Stimulated activated CD4-positive, alpha-beta T cell treated with anti-CD3 and anti-CD28 coated beads, Interleukin-12 subunit alpha, Interleukin-12 subunit beta, amount 100 ng/mL, for 4 hours (primary cell): ENCODE data around the gene LAMTOR1.

Source experiments
- DNase-seq: peaks from one replicate; pipeline ENCODE4 v3.0.0-alpha.2; 2020

The LAMTOR1 gene

DNA sequence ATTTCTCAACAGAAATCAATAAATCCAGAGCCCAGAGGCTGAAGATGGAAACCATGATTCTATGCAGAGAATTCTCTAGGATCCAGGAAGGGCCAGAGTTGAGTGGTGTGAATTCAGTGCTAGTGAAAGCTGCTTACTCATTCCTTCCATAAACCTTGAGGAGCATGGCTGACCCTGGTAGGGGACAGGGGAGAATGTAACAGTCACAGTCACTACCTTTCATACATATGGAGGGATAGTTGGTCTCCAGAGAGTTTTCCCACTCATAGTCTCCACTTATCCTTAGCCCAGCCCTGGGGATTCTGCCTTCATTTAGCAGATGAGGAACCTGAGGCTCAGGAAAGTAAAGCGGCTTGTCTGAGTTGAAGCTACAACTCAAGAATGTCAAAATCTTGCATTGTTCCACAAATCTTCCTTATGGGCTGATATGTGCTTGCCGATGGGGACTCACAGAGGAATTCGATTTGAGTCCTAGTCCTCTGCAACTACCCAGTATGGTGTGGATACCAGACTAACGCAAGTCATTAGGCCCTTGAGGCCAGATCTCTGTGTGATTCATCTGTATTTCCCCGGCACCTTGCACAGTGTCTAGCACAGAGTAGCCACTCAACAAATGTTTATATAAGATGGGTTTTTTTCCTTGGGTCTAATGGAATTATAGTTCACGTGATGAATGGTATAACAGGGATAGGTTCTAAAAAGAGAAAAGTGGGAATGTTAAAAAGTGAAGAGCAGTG is 13.1 kb upstream of the LAMTOR1 start:
- DNase-seq = no peak

DNA sequence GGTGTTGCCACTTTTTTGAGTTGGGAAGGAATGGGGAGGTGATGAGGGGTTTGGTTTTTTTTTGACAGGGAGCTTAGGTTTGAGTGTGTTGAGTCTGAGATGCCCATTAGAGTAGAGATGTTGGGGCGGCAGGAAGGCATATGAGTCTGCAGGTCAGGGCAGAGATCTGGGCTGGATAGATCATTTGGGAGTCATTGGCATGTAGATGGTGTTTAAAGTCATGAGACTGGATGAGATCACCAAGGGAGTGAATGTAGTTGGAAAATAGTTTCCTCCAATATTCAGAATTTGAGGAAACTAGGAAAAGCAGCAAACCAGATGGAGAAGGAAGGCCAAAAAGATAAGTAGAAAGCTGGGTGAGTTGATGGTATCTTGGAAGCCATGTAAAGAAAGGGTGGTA is 11.5 kb upstream of the LAMTOR1 start:
- DNase-seq = no peak

DNA sequence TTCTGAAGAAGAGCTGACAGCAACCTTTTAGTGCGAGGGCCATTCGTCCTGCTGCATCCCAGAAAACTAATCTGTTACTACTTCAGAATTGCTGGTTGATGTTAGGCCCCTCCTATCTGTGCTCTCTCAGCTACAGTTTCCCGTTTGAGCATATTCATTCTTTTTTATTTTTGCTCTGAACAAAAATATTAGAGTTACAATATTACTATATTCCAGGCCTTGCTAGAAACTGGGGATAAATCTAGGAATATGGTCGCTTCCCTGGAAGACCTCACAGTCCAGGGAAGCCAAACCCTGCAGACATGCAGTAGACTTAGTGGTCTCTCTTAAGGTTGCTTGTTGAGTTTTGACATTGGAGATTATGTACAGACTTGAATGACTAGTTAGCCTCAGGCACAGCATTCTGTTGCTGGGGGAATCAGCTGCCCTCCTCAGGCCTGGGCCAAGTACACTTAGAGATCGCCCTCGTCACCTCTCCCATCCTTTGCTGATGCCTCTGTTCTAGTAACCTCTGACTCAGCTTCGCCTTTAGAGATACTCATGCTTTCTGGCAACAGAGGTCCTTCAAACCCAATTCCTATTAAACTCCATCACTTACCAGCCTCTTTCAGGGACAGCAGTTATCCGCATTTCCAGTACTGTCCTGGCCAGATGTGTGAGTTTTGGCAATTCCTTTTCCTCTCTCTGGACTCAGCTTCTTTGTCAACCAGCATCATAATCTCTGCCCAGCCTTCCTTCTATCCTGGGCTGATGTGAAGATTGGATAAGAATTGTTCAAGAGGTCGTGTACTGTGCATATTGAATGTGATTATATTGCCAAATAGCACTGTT is 10.1 kb upstream of the LAMTOR1 start:
- no peak for DNase-seq

DNA sequence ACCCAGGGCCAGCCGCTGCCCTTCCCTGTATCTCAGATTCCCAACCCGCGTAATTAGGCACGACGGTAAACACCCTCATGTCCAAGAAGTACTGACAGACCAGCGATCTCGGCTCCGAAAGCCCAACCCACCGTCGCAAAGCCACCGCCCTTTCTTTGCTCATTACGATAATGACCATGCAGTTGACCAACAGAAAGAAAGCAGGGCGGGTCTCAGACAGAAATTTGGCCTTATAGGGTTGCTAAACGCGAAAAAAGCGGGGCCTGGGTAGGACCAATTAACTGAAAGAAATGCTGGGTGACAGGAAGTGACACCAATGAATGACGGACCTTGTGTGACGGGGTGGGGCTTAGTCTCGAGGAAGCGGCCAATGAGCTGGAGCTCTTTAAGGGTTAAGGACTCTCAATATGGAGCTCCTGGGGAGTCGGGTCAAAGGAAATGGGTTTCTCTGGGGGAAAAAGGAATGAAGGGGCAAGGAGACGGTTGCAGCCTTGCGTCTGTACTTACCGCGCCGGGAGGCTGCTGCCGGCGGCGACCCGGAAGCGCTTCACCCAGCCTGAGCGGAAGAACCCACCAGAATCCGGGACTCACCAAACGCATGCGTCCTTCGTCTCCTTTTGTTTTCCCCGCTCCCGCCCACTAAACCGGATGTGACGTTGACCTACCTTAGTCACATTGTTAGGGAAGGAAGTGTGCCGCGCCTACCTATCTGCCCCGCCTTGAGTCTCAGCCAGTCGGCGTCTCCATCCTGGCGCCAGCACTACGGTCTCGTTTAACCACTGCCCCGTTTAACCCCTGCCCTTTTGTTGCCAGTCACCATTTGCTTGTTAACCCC is 9.3 kb upstream of the LAMTOR1 start, which contains the start of gene ANAPC15:
Gene ANAPC15 (minus strand): TSS at position 553 of the 835 bp plus-strand sequence. CDS start 1,419 bp downstream, outside the sequence.
- DNase-seq = peak; percentile 96

DNA sequence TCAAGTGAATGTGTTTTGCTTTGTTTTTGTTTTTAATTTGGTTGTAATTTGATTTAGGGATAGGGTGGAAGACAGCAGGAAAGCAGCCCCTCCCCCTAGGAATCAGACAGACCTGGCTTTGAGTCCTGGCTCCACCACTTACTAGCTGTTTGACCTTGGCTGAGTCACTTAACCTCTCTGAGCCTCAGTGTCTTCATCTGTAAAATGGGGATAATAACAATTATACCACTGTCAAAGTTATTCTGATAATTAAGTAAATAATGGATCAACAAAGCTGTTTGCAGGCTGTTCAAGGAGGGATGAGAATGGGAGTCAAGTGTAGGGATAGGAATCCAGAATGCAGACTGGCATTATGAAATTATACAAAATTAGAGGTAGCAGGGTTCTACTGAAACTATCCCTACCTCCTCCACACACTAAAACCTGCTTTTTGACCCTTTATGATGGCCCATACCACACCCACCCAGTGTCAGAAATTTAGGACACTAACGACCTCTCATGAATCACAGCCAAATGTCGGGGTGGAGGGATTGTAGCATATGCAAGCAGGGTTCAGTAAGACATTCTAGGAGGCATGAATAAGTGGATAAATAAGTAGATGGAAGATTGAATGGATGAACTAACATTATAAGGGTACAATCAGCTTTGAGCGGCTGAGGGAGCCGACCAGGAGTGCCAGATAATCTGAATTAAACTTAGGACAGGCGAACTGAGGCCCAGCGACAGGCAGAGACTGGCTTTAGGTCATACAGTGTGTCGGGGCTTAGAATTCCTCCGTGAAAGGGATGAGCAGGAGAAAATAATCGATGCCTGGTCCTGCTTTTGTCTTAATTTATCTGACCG is 8.4 kb upstream of the LAMTOR1 start:
- no peak for DNase-seq

DNA sequence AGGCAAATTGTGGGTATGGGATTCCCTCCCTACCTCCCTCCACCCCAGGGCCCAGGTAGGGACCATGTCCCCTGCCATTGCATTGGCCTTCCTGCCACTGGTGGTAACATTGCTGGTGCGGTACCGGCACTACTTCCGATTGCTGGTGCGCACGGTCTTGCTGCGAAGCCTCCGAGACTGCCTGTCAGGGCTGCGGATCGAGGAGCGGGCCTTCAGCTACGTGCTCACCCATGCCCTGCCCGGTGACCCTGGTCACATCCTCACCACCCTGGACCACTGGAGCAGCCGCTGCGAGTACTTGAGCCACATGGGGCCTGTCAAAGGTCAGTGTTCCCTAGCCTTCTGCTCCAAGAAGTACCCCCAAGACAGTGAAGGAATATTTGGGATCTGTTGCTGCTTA is 2.8 kb upstream of the LAMTOR1 start, which contains the start of gene TOMT:
Gene TOMT (plus strand): TSS at position 37 of the 400 bp plus-strand sequence. CDS start 28 bp downstream, at position 65.
- no peak for DNase-seq

DNA sequence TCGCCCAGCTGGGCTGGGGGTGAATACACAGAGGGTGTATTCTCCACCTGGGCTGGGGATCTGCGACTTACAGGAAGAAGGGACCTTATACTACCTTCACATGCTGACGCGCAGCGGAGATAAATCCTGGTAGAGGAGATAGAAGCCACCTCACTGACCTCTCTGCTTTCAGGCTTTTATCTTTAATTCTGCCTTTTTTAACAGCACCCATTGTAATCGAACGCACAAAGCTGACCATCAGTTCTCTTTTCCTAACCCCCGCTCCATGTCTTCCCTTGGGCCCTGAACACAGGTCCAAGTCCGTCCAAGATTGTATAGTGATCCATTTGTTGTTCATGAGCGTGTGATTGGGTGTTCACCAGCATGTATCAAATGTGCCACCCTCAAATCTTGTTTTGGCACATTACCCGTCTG is 664 bp upstream of the LAMTOR1 start:
- DNase-seq = no peak

DNA sequence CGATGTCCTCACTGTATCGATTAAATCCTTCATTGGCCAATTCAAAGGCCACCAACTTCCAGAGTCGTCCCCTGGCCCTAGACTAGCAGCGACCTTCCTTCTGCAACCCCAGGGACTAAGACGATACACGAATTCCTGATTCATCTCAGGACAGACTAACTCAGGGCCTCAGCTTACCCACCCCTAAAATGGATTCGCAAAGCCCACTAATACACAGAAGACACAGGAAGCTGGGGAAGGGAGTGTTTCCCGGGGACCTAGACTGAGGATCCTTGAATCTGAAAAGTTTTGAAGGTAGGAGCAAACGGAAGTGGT is 509 bp downstream of the LAMTOR1 start:
- DNase-seq = no peak

DNA sequence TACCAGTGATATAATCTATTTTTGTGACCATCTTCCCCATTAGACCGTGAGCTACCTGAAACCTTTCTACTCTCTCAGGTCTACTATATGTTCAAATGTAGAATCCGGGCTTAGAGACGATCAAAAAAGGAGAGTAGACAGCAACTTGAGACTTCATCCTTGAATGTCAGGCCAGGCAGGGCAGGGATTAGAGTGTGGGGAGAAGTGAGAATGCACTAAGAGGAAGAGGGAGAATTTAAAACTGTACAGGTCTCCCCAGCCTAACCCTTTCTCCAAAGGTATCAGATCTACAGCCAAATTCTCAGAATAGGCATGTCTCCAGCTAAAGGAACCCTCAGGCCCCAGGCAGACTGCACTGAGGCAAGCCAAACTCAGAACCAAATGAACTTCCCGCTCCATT is 935 bp downstream of the LAMTOR1 start:
- no peak for DNase-seq

DNA sequence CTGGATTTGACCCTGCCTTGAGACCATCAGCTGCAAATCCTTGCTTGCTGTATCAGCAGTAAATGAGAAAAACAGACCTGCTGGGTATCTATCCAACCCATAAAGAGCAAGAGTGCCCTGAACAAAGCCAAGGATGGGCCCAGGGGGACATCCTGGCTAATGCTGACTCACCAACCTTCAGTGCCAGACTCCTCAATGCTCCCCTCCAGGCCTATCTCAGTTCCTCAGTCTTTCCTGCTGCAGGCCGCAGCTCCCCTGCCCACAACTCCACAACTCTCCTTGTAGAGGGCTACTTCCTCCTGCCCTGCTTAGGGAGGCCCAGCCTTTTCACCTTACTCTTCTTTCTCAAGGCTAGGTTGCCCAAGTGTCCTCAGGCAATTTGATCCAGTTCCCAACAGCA is 2.6 kb downstream of the LAMTOR1 start:
- no peak for DNase-seq

DNA sequence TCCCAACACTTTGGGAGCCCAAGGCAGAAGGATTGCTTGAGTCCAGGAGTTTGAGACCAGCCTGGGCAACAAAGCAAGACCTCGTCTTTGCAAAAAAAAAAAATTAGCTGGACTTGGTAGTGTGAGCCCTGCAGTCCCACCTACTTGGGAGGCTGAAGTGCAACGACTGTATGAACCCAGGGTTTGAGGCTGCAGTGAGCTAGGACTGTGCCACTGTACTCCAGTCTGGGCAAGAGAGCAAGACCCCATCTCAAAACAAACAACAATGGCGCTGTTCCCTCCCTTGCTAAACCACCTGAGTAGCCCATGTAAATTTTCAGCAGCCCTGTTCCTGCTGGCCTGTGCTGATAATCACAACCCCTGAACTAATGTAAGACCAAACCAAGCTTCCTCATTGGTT is 3.1 kb downstream of the LAMTOR1 start:
- DNase-seq = no peak

DNA sequence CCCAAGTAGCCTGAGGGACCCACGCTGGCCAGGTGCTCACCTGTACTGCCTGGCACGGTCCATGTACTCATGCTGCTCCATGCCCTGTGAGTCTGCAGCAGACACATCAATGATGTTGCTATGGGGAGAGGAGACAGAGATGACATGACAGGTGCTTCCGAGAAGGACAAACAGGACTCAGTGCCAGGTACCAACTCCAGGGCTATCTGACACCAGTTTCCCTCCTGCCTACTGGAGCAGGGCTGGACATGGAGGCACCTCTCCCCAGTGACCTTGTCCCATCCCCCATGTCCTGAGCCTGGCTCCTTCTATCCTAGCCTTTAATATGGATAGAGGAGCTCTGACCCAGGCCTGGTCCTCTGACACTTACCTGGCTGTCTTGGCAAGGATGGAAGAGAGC is 4.4 kb downstream of the LAMTOR1 start:
- no peak for DNase-seq

DNA sequence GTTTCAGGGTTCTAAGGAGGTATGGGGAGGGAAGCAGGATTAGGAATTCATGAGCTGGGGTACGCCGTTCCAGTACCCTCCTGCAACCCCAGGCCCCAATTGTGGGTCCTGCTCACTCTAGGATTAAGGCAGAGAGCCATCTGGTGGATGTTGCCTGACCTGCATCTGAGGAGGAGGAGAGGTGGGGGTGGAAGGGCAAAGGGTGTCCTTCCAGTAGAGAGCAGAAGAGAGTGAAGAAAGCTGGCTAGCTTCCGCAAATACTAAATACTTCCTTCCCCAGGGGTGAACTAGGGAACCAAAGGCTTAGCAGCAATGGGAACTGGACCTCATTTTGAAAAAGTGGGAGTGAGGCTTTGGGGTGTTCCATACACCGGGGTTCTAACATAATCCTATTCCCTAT is 11.8 kb downstream of the LAMTOR1 start:
- DNase-seq = peak; percentile 60

DNA sequence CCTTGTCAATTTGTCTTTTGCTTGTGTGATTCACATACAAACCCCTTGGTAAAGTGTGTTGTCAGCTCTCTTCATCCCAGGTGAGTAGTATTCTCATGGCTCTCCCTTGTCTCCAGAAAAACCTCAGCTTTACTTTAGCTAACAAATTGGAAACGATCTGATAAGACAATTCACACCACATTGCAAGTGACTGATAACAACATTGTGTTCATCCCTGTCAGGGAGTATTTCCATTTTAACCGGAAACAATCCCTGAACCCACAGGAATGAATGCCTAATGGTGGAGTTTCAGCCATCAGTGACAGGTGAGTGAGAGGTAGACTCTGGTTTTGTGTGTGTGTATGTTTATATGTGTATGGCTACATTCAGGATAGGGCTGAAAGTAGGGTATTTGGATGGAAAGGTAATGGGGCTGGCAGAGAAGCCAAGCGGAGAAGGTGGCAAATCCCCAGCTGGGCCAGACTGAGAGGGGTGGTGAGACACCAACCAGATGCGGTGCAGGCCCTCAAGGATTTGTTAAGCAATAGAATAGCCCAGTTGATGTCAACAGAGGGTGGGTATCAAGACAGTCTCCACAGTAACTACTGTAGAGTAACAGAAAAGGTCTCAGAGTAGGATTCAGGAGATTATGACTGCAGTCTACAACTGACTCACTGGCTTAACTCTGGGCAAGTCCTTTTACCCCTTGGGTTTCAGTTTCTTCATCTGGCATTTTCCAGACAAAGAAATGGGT is 14.9 kb downstream of the LAMTOR1 start:
- no peak for DNase-seq

DNA sequence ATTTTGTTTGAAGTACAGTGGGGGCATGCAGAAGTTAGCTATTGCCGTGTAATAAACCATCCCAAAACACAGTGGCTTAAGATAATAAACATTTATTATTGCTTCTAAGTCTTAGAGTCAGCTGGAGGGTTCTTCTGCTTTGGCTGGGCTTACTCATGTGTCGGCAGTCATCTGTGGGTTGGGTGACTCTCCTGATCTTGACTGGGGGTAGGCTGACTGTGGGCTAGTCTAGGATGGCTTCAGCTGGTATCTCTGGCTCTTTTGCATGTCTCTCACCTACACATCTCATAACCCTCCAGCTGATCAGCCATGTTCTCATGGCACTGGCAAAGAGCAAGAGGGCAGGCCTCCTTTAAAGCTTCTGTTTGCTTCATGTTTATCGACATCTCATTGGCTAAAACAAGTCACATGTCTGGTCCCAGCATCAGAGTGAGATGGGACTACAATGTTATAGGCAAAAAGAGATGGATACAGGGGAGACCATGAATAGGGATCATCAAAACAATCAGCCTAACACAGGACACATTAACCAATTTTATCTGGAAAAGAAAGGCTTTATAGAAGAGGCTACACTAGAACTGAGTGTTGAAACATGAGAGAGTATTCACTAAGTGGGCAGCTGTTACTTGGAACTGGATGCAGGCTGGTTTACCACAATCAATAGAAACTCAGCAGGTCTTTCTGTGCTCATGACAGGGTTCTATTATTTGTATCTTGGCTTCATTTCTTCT is 17.3 kb downstream of the LAMTOR1 start:
- DNase-seq = no peak

DNA sequence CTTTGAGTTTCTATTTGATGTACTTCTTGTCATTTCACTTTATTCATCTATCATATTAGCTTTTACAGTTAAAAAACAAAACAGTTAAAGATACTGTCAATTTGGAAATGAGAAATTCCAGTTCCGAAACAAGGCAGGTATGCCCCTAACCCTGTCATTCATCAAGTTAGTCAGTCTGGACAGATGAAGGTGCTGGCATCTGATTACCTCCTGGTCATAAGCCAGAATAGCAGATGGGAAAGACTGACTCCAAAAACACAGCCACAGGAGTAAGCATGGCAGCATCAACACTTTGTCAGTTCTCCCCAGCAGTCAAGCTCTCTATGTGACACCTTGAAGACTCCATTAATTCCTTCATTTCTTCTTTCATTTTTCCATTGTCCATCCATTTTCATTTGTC is 18.1 kb downstream of the LAMTOR1 start:
- DNase-seq = no peak

DNA sequence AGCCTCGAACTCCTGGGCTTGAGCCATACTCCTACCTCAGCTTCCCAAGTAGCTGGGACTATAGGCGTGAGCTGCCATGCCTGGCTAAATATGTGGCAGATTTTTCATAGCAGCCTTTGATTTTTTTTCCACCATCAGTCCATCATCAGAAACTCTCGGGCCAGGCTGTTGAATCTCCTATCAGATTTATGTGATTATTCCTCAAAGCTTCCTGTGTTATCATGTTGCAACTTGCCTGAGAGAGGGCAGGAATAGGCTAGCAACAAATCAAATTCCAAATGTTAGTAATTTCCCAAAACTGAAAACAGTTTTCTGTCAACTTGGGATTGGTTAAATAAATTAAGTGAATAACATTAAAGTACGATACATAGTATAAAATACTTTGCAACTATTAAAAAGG is 19.0 kb downstream of the LAMTOR1 start:
- DNase-seq = no peak

DNA sequence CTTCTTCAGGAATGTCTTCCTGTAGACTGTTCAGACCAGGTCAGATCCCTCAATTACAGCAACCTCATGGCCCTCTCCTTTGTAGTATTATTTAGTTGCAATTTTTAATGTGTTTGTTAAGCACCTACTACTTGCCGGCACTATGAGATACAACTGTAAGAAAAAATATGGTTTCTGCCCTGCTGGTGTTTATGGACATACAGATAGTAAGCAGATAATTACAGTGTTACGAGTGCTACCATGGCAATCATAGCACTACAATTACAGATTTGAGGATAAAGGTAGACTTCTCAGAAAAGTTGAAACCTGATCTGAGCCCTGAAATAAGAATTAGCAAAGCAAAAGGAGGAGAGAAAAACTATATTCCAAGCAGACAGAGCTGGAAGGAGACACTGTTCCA is 19.7 kb downstream of the LAMTOR1 start:
- DNase-seq = no peak

DNA sequence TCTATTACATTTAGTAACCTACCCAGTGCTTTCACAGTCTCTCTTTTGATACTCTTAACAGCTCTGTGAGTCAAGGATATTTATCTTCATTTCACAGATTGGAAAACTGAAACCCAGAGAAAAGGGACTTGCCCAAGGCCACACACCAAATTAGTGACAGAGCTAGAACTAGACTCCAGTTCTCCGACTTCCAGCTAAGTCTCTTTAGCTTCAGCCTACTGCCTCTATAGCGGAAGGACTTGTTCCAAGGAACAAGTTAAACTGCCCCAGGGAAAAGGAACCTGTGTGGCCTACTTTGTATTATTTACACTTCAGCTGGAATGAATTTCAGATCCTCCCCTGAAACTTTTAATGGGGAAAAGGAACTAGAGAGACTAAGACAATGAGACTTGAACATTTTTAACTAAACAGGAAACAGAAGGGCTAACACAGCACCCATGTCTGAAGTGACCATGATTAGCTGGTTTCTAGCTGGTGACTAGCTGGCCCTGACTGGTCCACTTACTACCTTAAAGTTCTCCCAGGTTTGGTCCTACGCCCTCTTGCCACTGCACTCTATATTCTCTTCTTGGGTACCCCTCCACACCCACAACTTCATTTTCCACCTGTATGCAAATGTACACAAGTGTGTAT is 21.2 kb downstream of the LAMTOR1 start:
- no peak for DNase-seq

DNA sequence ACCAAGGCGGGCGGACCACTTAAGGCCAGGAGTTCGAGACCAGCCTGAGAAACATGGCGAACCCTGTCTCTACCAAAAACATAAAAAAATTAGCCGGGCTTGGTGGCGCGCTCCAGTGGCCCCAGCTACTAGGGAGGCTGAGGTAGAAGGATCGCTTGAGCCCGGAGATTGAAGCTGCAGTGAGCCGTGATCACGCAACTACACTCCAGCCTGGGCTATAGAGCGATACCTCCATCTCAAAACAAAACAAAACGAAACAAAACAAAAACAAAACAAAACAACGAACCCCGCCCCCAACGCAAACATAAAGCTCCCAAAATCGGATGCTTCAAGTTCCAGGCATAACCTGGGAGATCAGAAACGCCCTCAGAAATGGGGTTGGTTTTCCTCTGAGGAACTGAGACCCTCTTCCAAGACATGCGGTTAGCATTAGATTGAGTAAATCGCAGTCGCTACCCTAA is 21.9 kb downstream of the LAMTOR1 start:
- DNase-seq = no peak
